ENCODE measurements around the gene C20orf173.

The C20orf173 gene

DNA sequence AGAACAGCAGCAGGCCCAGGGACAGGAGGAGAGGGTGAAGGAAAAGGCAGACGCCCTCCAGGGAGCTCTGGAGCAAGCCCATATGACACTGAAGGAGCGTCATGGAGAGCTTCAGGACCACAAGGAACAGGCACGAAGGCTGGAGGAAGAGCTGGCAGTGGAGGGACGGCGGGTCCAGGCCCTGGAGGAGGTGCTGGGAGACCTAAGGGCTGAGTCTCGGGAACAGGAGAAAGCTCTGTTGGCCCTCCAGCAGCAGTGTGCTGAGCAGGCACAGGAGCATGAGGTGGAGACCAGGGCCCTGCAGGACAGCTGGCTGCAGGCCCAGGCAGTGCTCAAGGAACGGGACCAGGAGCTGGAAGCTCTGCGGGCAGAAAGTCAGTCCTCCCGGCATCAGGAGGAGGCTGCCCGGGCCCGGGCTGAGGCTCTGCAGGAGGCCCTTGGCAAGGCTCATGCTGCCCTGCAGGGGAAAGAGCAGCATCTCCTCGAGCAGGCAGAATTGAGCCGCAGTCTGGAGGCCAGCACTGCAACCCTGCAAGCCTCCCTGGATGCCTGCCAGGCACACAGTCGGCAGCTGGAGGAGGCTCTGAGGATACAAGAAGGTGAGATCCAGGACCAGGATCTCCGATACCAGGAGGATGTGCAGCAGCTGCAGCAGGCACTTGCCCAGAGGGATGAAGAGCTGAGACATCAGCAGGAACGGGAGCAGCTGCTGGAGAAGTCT, 25.5 kb downstream of the C20orf173 start:
- Histone ChIP-seq H3K4me1 (ENCODE audit: insufficient read depth, low read length) (no peaks in the 10 kb centered on the region), H3K27ac (ENCODE audit: low read length) (no peak overlapping the region), H3K9me3 (ENCODE audit: insufficient read depth, low read depth, low read length) (no peaks in the 10 kb centered on the region), H3K27me3 (ENCODE audit: insufficient read depth, low read length) (no peaks in the 10 kb centered on the region), H3K9ac (ENCODE audit: low read depth, low read length) (no peak overlapping the region), H3K36me3 (ENCODE audit: insufficient read depth, low read depth, low read length) (peaks cover 93% of the 10 kb centered on the region), H3K4me3 (ENCODE audit: low read length) (no peak overlapping the region)

DNA sequence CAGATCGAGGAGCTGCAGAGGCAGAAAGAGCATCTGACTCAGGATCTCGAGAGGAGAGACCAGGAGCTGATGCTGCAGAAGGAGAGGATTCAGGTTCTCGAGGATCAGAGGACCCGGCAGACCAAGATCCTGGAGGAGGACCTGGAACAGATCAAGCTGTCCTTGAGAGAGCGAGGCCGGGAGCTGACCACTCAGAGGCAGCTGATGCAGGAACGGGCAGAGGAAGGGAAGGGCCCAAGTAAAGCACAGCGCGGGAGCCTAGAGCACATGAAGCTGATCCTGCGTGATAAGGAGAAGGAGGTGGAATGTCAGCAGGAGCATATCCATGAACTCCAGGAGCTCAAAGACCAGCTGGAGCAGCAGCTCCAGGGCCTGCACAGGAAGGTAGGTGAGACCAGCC, 26.2 kb downstream of the C20orf173 start:
- Histone ChIP-seq H3K4me1 (ENCODE audit: insufficient read depth, low read length) (no peaks in the 10 kb centered on the region), H3K27ac (ENCODE audit: low read length) (no peak overlapping the region), H3K36me3 (ENCODE audit: insufficient read depth, low read depth, low read length) (peaks cover 93% of the 10 kb centered on the region), H3K4me3 (ENCODE audit: low read length) (no peak overlapping the region), H3K27me3 (ENCODE audit: insufficient read depth, low read length) (no peaks in the 10 kb centered on the region), H3K9ac (ENCODE audit: low read depth, low read length) (no peak overlapping the region), H3K9me3 (ENCODE audit: insufficient read depth, low read depth, low read length) (no peaks in the 10 kb centered on the region)

DNA sequence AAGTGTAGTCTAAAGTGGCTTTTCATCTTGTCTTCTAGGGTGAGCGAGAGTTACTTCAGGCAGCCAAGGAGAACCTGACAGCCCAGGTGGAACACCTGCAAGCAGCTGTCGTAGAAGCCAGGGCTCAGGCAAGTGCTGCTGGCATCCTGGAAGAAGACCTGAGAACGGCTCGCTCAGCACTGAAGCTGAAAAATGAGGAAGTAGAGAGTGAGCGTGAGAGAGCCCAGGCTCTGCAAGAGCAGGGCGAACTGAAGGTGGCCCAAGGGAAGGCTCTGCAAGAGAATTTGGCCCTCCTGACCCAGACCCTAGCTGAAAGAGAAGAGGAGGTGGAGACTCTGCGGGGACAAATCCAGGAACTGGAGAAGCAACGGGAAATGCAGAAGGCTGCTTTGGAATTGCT, 27.1 kb downstream of the C20orf173 start:
- no peak overlapping the region for H3K27ac ChIP-seq (ENCODE audit: low read length)
- no peaks in the 10 kb centered on the region for H3K4me1 ChIP-seq (ENCODE audit: insufficient read depth, low read length)
- no peaks in the 10 kb centered on the region for H3K27me3 ChIP-seq (ENCODE audit: insufficient read depth, low read length)
- H3K36me3 ChIP-seq (ENCODE audit: insufficient read depth, low read depth, low read length): peaks cover 93% of the 10 kb centered on the region
- no peaks in the 10 kb centered on the region for H3K9me3 ChIP-seq (ENCODE audit: insufficient read depth, low read depth, low read length)
- no peak overlapping the region for H3K9ac ChIP-seq (ENCODE audit: low read depth, low read length)
- no peak overlapping the region for H3K4me3 ChIP-seq (ENCODE audit: low read length)

DNA sequence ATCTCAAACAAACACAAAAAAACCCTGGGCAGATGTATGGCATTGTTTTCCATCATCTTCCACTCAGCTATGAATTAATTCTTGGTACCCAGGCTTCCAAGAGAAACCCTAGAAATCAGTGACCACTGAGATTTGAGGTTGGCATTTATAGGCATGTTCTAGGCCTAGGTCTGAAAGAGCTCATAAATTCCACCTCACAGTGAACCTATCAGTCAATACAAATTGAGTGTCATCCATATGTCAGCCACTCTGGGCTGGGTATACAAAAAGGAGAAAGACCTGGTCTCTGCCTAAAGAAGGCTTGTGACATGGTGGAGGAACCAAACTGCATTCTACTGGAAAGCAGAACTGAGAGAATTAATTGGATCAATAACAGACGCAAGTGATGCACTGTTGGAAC, 30.2 kb downstream of the C20orf173 start:
- H3K9me3 ChIP-seq (ENCODE audit: insufficient read depth, low read depth, low read length): no peaks in the 10 kb centered on the region
- H3K27ac ChIP-seq (ENCODE audit: low read length): no peak overlapping the region
- peaks cover 98% of the 10 kb centered on the region for H3K36me3 ChIP-seq (ENCODE audit: insufficient read depth, low read depth, low read length)

DNA sequence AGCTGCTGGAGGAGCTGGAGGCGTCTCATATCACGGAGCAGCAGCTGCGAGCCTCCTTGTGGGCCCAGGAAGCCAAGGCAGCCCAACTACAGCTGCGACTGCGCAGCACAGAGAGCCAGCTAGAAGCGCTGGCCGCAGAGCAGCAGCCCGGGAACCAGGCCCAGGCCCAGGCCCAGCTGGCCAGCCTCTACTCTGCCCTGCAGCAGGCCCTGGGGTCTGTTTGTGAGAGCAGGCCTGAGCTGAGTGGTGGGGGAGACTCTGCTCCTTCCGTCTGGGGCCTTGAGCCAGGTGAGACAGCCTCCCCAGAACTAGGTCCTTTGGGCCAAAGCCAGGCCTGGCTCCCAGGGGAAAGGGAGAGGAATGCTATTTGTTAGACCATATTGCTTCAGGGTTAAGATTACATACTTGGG, 31.7 kb downstream of the C20orf173 start:
- H3K9me3 ChIP-seq (ENCODE audit: insufficient read depth, low read depth, low read length): no peaks in the 10 kb centered on the region
- no peak overlapping the region for H3K27ac ChIP-seq (ENCODE audit: low read length)
- no peaks in the 10 kb centered on the region for H3K4me1 ChIP-seq (ENCODE audit: insufficient read depth, low read length)
- no peak overlapping the region for H3K4me3 ChIP-seq (ENCODE audit: low read length)
- peaks cover 98% of the 10 kb centered on the region for H3K36me3 ChIP-seq (ENCODE audit: insufficient read depth, low read depth, low read length)
- no peak overlapping the region for H3K9ac ChIP-seq (ENCODE audit: low read depth, low read length)
- H3K27me3 ChIP-seq (ENCODE audit: insufficient read depth, low read length): no peaks in the 10 kb centered on the region

More for the DNA sequence above, 30.2 kb downstream of the C20orf173 start:
- H3K4me1 ChIP-seq (ENCODE audit: insufficient read depth, low read length): no peaks in the 10 kb centered on the region
- H3K4me3 ChIP-seq (ENCODE audit: low read length): no peak overlapping the region
- H3K9ac ChIP-seq (ENCODE audit: low read depth, low read length): no peak overlapping the region
- H3K27me3 ChIP-seq (ENCODE audit: insufficient read depth, low read length): no peaks in the 10 kb centered on the region

DNA sequence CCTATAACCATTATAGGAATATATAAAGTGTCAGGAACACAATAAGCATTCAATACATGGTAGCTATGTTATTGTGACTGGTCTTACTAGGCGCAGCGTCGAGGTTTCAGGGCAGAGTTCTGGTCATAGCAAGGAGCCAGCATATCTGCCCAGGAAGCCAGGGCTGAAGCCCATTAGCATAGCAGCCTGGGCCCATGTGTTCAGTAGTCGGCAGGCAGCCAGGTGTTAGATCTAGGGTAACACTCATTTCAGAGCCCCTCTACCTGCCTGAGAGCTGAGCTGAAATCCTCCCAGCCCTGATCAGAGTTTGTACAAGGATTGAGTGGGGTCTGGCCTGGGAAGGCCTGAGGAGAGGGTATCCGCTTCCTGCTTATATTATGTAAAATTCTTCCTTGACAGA, 32.1 kb downstream of the C20orf173 start:
- Histone ChIP-seq H3K9ac (ENCODE audit: low read depth, low read length) (no peak overlapping the region), H3K9me3 (ENCODE audit: insufficient read depth, low read depth, low read length) (no peaks in the 10 kb centered on the region), H3K4me1 (ENCODE audit: insufficient read depth, low read length) (no peaks in the 10 kb centered on the region), H3K27ac (ENCODE audit: low read length) (no peak overlapping the region), H3K27me3 (ENCODE audit: insufficient read depth, low read length) (no peaks in the 10 kb centered on the region), H3K4me3 (ENCODE audit: low read length) (no peak overlapping the region), H3K36me3 (ENCODE audit: insufficient read depth, low read depth, low read length) (peaks cover 97% of the 10 kb centered on the region)

DNA sequence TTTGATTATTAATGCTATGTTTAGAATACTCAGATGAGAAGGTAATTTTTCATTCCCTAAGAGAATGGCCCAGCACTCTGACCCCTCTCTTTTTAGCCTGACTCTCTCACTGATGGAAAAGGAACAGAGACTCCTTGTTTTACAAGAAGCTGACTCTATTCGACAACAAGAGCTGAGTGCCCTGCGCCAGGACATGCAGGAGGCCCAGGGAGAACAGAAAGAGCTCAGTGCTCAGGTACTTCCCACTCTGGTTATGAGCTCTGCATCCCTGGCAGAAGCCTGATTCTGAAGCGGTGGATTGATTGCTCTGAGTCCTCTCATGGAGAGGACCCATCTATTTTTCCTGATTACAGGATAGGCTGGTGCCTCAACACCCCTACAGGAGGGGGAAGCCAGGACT, 33.0 kb downstream of the C20orf173 start:
- Histone ChIP-seq H3K4me1 (ENCODE audit: insufficient read depth, low read length) (no peaks in the 10 kb centered on the region), H3K9me3 (ENCODE audit: insufficient read depth, low read depth, low read length) (no peaks in the 10 kb centered on the region), H3K27me3 (ENCODE audit: insufficient read depth, low read length) (no peaks in the 10 kb centered on the region), H3K36me3 (ENCODE audit: insufficient read depth, low read depth, low read length) (peaks cover 97% of the 10 kb centered on the region), H3K4me3 (ENCODE audit: low read length) (no peak overlapping the region), H3K9ac (ENCODE audit: low read depth, low read length) (no peak overlapping the region), H3K27ac (ENCODE audit: low read length) (no peak overlapping the region)

DNA sequence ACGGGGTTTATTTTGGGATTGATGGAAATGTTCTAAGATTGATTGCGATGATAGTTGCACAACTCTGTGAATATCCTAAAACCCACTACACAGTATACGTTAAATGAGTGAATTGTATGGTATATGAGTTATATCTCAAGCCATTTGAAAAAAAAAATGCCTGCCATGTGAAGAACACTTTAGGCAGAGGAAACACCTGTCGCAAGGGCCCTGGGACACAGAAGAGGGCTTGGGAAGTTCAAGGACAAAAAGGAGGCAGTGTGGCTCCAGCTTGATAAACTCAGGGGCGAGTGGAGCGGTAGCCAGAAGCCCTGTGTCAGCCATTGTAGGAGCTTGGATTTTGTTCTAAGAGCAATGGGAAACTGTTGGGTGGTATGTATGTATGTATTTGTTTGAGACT, 37.1 kb downstream of the C20orf173 start:
- Histone ChIP-seq H3K9me3 (ENCODE audit: insufficient read depth, low read depth, low read length) (no peaks in the 10 kb centered on the region), H3K4me3 (ENCODE audit: low read length) (no peak overlapping the region), H3K27ac (ENCODE audit: low read length) (no peak overlapping the region), H3K27me3 (ENCODE audit: insufficient read depth, low read length) (no peaks in the 10 kb centered on the region), H3K9ac (ENCODE audit: low read depth, low read length) (no peak overlapping the region), H3K4me1 (ENCODE audit: insufficient read depth, low read length) (no peaks in the 10 kb centered on the region), H3K36me3 (ENCODE audit: insufficient read depth, low read depth, low read length) (peaks cover 82% of the 10 kb centered on the region)

DNA sequence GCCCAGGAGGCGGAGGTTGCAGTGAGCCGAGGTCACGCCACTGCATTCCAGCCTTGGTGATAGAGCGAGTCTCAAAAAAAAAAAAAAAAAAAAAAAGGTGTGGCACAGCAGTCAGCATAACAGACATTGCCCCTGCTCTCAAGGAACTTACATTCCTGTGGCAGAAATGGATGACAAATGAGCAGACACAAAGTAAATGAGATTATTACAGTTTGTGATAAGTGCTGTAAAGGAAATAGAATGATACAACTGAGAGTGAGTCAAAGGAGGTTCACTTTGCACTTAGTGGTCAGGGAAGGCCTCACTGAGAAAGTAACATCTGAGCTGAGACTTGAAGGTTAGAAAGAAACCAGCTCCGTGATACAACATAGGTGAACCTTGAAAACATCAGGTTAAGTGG, 37.6 kb downstream of the C20orf173 start:
- Histone ChIP-seq H3K9me3 (ENCODE audit: insufficient read depth, low read depth, low read length) (no peaks in the 10 kb centered on the region), H3K36me3 (ENCODE audit: insufficient read depth, low read depth, low read length) (peaks cover 80% of the 10 kb centered on the region), H3K4me1 (ENCODE audit: insufficient read depth, low read length) (no peaks in the 10 kb centered on the region), H3K9ac (ENCODE audit: low read depth, low read length) (no peak overlapping the region), H3K27ac (ENCODE audit: low read length) (no peak overlapping the region), H3K4me3 (ENCODE audit: low read length) (no peak overlapping the region), H3K27me3 (ENCODE audit: insufficient read depth, low read length) (no peaks in the 10 kb centered on the region)

DNA sequence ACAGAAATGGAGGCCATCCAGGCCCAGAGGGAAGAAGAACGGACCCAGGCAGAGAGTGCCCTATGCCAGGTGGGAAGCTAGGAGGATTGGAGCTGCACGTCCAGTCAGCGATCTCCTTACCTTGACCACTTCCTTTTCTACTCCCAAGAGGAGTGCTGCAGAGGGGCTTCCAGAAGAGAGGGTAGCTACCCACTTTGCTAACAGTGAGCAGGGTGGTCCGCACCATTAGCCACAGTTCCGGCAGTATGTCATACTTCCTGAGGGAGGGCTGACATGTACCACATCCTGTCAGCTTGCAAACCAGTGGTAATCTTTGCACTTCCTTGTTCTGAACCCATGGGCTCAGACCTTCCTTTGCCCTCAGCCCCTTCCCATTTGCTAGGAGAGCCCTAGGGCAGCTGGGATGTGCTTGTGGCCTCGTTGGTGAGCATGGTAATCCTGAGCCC, 38.7 kb downstream of the C20orf173 start:
- peaks cover 79% of the 10 kb centered on the region for H3K36me3 ChIP-seq (ENCODE audit: insufficient read depth, low read depth, low read length)
- H3K4me1 ChIP-seq (ENCODE audit: insufficient read depth, low read length): no peaks in the 10 kb centered on the region
- no peak overlapping the region for H3K4me3 ChIP-seq (ENCODE audit: low read length)
- no peak overlapping the region for H3K27ac ChIP-seq (ENCODE audit: low read length)
- no peak overlapping the region for H3K9ac ChIP-seq (ENCODE audit: low read depth, low read length)
- no peaks in the 10 kb centered on the region for H3K27me3 ChIP-seq (ENCODE audit: insufficient read depth, low read length)
- H3K9me3 ChIP-seq (ENCODE audit: insufficient read depth, low read depth, low read length): no peaks in the 10 kb centered on the region

DNA sequence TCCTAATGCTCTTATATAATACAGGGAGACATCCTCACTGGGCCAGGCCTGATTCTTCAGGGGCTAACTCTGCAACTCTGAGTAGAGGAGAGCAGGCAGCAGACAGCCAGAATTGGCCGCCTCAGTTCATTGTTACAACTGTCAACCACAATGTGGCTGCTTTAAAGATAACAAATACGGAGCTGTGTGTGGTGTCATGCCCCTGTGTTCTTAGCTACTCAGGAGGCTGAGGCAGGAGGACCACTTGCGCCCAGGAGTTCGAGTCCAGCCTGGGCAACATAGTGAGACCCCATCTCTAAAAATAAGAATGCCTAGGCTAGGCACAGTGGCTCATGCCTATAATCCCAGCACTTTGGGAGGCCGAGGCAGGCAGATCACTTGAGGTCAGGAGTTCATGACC, 39.7 kb downstream of the C20orf173 start:
- Histone ChIP-seq H3K27ac (ENCODE audit: low read length) (no peak overlapping the region), H3K9ac (ENCODE audit: low read depth, low read length) (no peak overlapping the region), H3K9me3 (ENCODE audit: insufficient read depth, low read depth, low read length) (no peaks in the 10 kb centered on the region), H3K27me3 (ENCODE audit: insufficient read depth, low read length) (no peaks in the 10 kb centered on the region), H3K4me3 (ENCODE audit: low read length) (no peak overlapping the region), H3K4me1 (ENCODE audit: insufficient read depth, low read length) (no peaks in the 10 kb centered on the region), H3K36me3 (ENCODE audit: insufficient read depth, low read depth, low read length) (peaks cover 74% of the 10 kb centered on the region)

DNA sequence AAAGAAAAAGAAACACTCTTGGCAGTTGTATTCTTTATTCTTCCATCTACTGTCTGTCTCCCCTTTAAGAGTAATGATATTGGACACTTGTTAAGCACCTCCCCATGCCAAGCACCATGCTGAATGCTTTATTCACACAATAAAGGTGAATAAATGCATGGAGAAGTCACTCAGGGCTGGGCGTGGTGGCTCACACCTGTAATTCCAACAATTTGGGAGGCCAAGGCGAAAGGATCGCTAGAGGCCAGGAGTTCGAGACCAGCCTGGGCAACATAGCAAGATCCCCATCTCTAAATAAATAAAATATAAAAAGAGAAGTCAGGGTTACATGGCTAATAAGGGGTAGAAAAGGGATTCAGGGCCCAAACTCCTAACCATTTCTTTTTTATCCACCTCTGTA, 42.0 kb downstream of the C20orf173 start:
- no peaks in the 10 kb centered on the region for H3K9me3 ChIP-seq (ENCODE audit: insufficient read depth, low read depth, low read length)
- H3K4me1 ChIP-seq (ENCODE audit: insufficient read depth, low read length): no peaks in the 10 kb centered on the region
- H3K36me3 ChIP-seq (ENCODE audit: insufficient read depth, low read depth, low read length): peaks cover 66% of the 10 kb centered on the region
- H3K4me3 ChIP-seq (ENCODE audit: low read length): no peak overlapping the region
- no peaks in the 10 kb centered on the region for H3K27me3 ChIP-seq (ENCODE audit: insufficient read depth, low read length)
- no peak overlapping the region for H3K9ac ChIP-seq (ENCODE audit: low read depth, low read length)
- H3K27ac ChIP-seq (ENCODE audit: low read length): no peak overlapping the region
